GM12864 (cell line): Measurements from ENCODE around the gene SLC2A14.
"Not testable (repeated sequence)": the region's sequence is repeated elsewhere in the genome, so short reads cannot be mapped to it uniquely, and the experiment has no call there.

Experiments used
- DNase-seq: peaks from one replicate; pipeline ENCODE4 v3.0.0-alpha.2; 2011; ENCODE audit warnings: low read depth
- H3K4me3 ChIP-seq: 2 replicates; pipeline ENCODE4 v1.5.1; 2011; ENCODE audit warnings: mild to moderate bottlenecking, low read depth, low read length, control low read depth
- CTCF ChIP-seq: IDR thresholded peaks from 2 replicates; pipeline ENCODE4 v1.5.1; 2011; ENCODE audit warnings: low read depth, mild to moderate bottlenecking, moderate library complexity, low read length, control low read depth, inconsistent platforms; ENCODE audit errors: missing control alignments

SLC2A14 gene

GRCh38 chr12:7877420-7877819, 4.7 kb upstream of the SLC2A14 start:
- no peak for DNase-seq
- TF ChIP-seq CTCF, result no peak
- no peak overlapping the region for H3K4me3 ChIP-seq

GRCh38 chr12:7870335-7870734, 2.4 kb downstream of the SLC2A14 start:
- DNase-seq, result no peak
- TF ChIP-seq CTCF, result no peak
- no peak overlapping the region for H3K4me3 ChIP-seq

GRCh38 chr12:7869137-7869536, 3.6 kb downstream of the SLC2A14 start:
- H3K4me3 ChIP-seq, result no peak overlapping the region
- TF ChIP-seq CTCF, result no peak
- DNase-seq, result no peak

GRCh38 chr12:7868391-7868790, 4.3 kb downstream of the SLC2A14 start:
- TF ChIP-seq CTCF, result no peak
- H3K4me3 ChIP-seq, result no peak overlapping the region
- DNase-seq, result no peak

- no peak for DNase-seq
- no peak overlapping the region for H3K4me3 ChIP-seq
- no peak for TF ChIP-seq CTCF
These were observed 8.0 kb downstream of the SLC2A14 start for GRCh38 chr12:7864601-7865150.

GRCh38 chr12:7862814-7863348, 9.8 kb downstream of the SLC2A14 start:
- DNase-seq, H3K4me3 ChIP-seq: not testable (repeated sequence)

- H3K4me3 ChIP-seq, DNase-seq: not testable (repeated sequence)
These were observed 10.4 kb downstream of the SLC2A14 start for GRCh38 chr12:7862301-7862700.

- DNase-seq, result no peak
- no peak for TF ChIP-seq CTCF
- no peak overlapping the region for H3K4me3 ChIP-seq
These were observed 13.2 kb downstream of the SLC2A14 start for GRCh38 chr12:7859552-7859951.
